Activated CD8-positive, alpha-beta memory T cell treated with anti-CD3 and anti-CD28 coated beads, Interleukin-2, amount 10 ng/mL, durations not matched to agents 7 days and 5 days (primary cell): Measurements from ENCODE around the gene ZNF324B. TPM values are rescaled to one million over a fixed set of nuclear protein-coding genes. Genes with fewer than 3 reads are reported as not detected.
"Not testable (repeated sequence)": the region's sequence is repeated elsewhere in the genome, so short reads cannot be mapped to it uniquely, and the experiment has no call there.

Experiments
- ATAC-seq: fragments of 150-1000 bp; cut with Tn5 transposase; one replicate; pipeline ENCODE4 v1.10.0; 2021; ENCODE audit warnings: moderate library complexity
- CTCF ChIA-PET: fragments of 350-600 bp; sonication (Branson Sonifier 250); formaldehyde crosslinking; loops from one replicate; lab custom pipeline; 2021; ENCODE audit warnings: antibody characterized with exemption; lab: Charles Lee
- DNase-seq: peaks from one replicate; pipeline ENCODE4 v3.0.0-alpha.2; 2020
- H3K27ac Mint-ChIP-seq: one replicate; pipeline ENCODE4 v1.8.0; 2021; ENCODE audit warnings: mild to moderate bottlenecking, mixed read lengths
- H3K27me3 Mint-ChIP-seq: one replicate; pipeline ENCODE4 v1.8.0; 2021; ENCODE audit warnings: mixed read lengths
- H3K36me3 Mint-ChIP-seq: one replicate; pipeline ENCODE4 v1.8.0; 2021; ENCODE audit warnings: mild to moderate bottlenecking, mixed read lengths
- H3K4me1 Mint-ChIP-seq: one replicate; pipeline ENCODE4 v1.8.0; 2021; ENCODE audit warnings: mixed read lengths
- H3K4me3 Mint-ChIP-seq: one replicate; pipeline ENCODE4 v1.8.0; 2021; ENCODE audit warnings: mild to moderate bottlenecking, moderate library complexity, mixed read lengths
- H3K9me3 Mint-ChIP-seq: one replicate; pipeline ENCODE4 v1.8.0; 2022; ENCODE audit warnings: low read depth, mixed read lengths
- total RNA-seq, 2 experiments: library from RNA; stranded (reverse); gene quantifications; one replicate each; pipeline ENCODE4 v1.2.3, GENCODE V29; 2021

ZNF324B gene
- total RNA-seq, 2 experiments from 2014 or later = 13.1 to 14.4 TPM

- H3K9me3 Mint-ChIP-seq = no peaks in the 10 kb centered on the region
- CTCF ChIA-PET = interaction anchor here (1.5 kb wide), 1 partner anchor 43 kb away, joined by 3 read pairs; the partner anchor contains the start of gene ZBTB45
Observed at GRCh38 chr19:58477130-58477529, 25.7 kb downstream of the ZNF324B start.

GRCh38 chr19:58477871-58478270 is 26.4 kb downstream of the ZNF324B start:
- ATAC-seq = no peak
- CTCF ChIA-PET = interaction anchor here (1.5 kb wide), 1 partner anchor 42 kb away, joined by 3 read pairs; the partner anchor contains the start of gene ZBTB45

More at GRCh38 chr19:58477130-58477529, 25.7 kb downstream of the ZNF324B start:
- H3K36me3 Mint-ChIP-seq = peaks cover 8% of the 10 kb centered on the region
- H3K27me3 Mint-ChIP-seq = no peaks in the 10 kb centered on the region
- peaks cover 32% of the 10 kb centered on the region for H3K4me1 Mint-ChIP-seq
- DNase-seq (no peak), ATAC-seq (no peak)
- H3K4me3 Mint-ChIP-seq = peak overlapping the region; percentile 82
- H3K27ac Mint-ChIP-seq = peak overlapping the region; percentile 96

GRCh38 chr19:58479303-58479702 is 27.9 kb downstream of the ZNF324B start:
- no peaks in the 10 kb centered on the region for H3K27me3 Mint-ChIP-seq
- CTCF ChIA-PET = interaction anchor here (2.0 kb wide), 1 partner anchor 9 kb away, joined by 5 read pairs; no protein-coding TSS in a partner anchor
- peak overlapping the region; percentile 2 for H3K27ac Mint-ChIP-seq

More at GRCh38 chr19:58477871-58478270, 26.4 kb downstream of the ZNF324B start:
- Mint-ChIP-seq H3K36me3 (peaks cover 4% of the 10 kb centered on the region), H3K4me3 (no peak overlapping the region), H3K27me3 (no peaks in the 10 kb centered on the region), H3K9me3 (no peaks in the 10 kb centered on the region), H3K4me1 (peaks cover 37% of the 10 kb centered on the region), H3K27ac (peak overlapping the region; percentile 96)
- no peak for DNase-seq

GRCh38 chr19:58479736-58480480 is 28.5 kb downstream of the ZNF324B start:
- Mint-ChIP-seq H3K4me3 (no peak overlapping the region), H3K27me3 (no peaks in the 10 kb centered on the region), H3K4me1 (peaks cover 29% of the 10 kb centered on the region), H3K27ac (no peak overlapping the region), H3K9me3 (no peaks in the 10 kb centered on the region), H3K36me3 (peaks cover 5% of the 10 kb centered on the region)
- no peak for ATAC-seq
- DNase-seq = no peak
- CTCF ChIA-PET = interaction anchor here (0.9 to 2.0 kb wide), 2 partner anchors 9 to 101 kb away, joined by 3 to 5 read pairs; no protein-coding TSS in a partner anchor

More at GRCh38 chr19:58479303-58479702, 27.9 kb downstream of the ZNF324B start:
- Mint-ChIP-seq H3K9me3 (no peaks in the 10 kb centered on the region), H3K36me3 (peaks cover 5% of the 10 kb centered on the region), H3K4me3 (no peak overlapping the region), H3K4me1 (peaks cover 34% of the 10 kb centered on the region)
- ATAC-seq = no peak
- no peak for DNase-seq

GRCh38 chr19:58480481-58480830 is 29.0 kb downstream of the ZNF324B start:
- no peaks in the 10 kb centered on the region for H3K27me3 Mint-ChIP-seq
- H3K27ac Mint-ChIP-seq = no peak overlapping the region
- H3K36me3 Mint-ChIP-seq = peaks cover 5% of the 10 kb centered on the region
- H3K4me1 Mint-ChIP-seq = peaks cover 23% of the 10 kb centered on the region
- CTCF ChIA-PET = interaction anchor here (0.9 to 2.0 kb wide), 2 partner anchors 8 to 101 kb away, joined by 3 to 5 read pairs; no protein-coding TSS in a partner anchor
- DNase-seq (no peak), ATAC-seq (no peak)
- H3K4me3 Mint-ChIP-seq = no peak overlapping the region
- H3K9me3 Mint-ChIP-seq = no peaks in the 10 kb centered on the region

GRCh38 chr19:58480831-58481230 is 29.4 kb downstream of the ZNF324B start:
- CTCF ChIA-PET = no interaction called here
- H3K27ac Mint-ChIP-seq = no peak overlapping the region
- no peaks in the 10 kb centered on the region for H3K27me3 Mint-ChIP-seq
- no peaks in the 10 kb centered on the region for H3K9me3 Mint-ChIP-seq
- DNase-seq (no peak), ATAC-seq (no peak)
- no peak overlapping the region for H3K4me3 Mint-ChIP-seq
- H3K36me3 Mint-ChIP-seq = peaks cover 5% of the 10 kb centered on the region
- peaks cover 22% of the 10 kb centered on the region for H3K4me1 Mint-ChIP-seq

GRCh38 chr19:58482372-58482771 is 30.9 kb downstream of the ZNF324B start:
- H3K27ac Mint-ChIP-seq = no peak overlapping the region
- H3K36me3 Mint-ChIP-seq = peaks cover 7% of the 10 kb centered on the region
- CTCF ChIA-PET = no interaction called here
- H3K27me3 Mint-ChIP-seq = no peaks in the 10 kb centered on the region
- H3K4me3 Mint-ChIP-seq = no peak overlapping the region
- peaks cover 15% of the 10 kb centered on the region for H3K4me1 Mint-ChIP-seq
- no peak for DNase-seq
- no peaks in the 10 kb centered on the region for H3K9me3 Mint-ChIP-seq
- ATAC-seq = no peak

- Mint-ChIP-seq H3K36me3 (peaks cover 7% of the 10 kb centered on the region), H3K9me3 (no peaks in the 10 kb centered on the region), H3K4me3 (no peak overlapping the region), H3K27ac (no peak overlapping the region), H3K27me3 (no peaks in the 10 kb centered on the region), H3K4me1 (peaks cover 12% of the 10 kb centered on the region)
- ATAC-seq (no peak), DNase-seq (no peak)
- CTCF ChIA-PET = interaction anchor here (1.0 to 1.3 kb wide), 3 partner anchors 15 to 36 kb away, joined by 3 to 4 read pairs (median 4); partner anchors contain the start of gene ZBTB45
Observed at GRCh38 chr19:58483776-58484175, 32.4 kb downstream of the ZNF324B start.

GRCh38 chr19:58484349-58484748 is 32.9 kb downstream of the ZNF324B start:
- H3K27me3 Mint-ChIP-seq, H3K36me3 Mint-ChIP-seq, H3K9me3 Mint-ChIP-seq, ATAC-seq, DNase-seq, H3K27ac Mint-ChIP-seq, H3K4me3 Mint-ChIP-seq: not testable (repeated sequence)
- H3K4me1 Mint-ChIP-seq = peaks cover 18% of the 10 kb centered on the region
- CTCF ChIA-PET = interaction anchor here (1.0 to 1.3 kb wide), 3 partner anchors 15 to 36 kb away, joined by 3 to 4 read pairs (median 4); partner anchors contain the start of gene ZBTB45

- Mint-ChIP-seq H3K27me3 (no peaks in the 10 kb centered on the region), H3K4me1 (peaks cover 20% of the 10 kb centered on the region), H3K4me3 (no peak overlapping the region), H3K27ac (peak overlapping the region; percentile 52), H3K9me3 (no peaks in the 10 kb centered on the region), H3K36me3 (peaks cover 11% of the 10 kb centered on the region)
- DNase-seq (no peak), ATAC-seq (no peak)
- CTCF ChIA-PET = interaction anchor here (3.4 kb wide), 1 partner anchor 28 kb away, joined by 21 read pairs; the partner anchor contains the start of gene ZBTB45
Observed at GRCh38 chr19:58491393-58491792, 40.0 kb downstream of the ZNF324B start.

GRCh38 chr19:58492265-58492664 is 40.8 kb downstream of the ZNF324B start:
- CTCF ChIA-PET = no interaction called here
- peaks cover 25% of the 10 kb centered on the region for H3K4me1 Mint-ChIP-seq
- DNase-seq (no peak), ATAC-seq (no peak)
- no peaks in the 10 kb centered on the region for H3K27me3 Mint-ChIP-seq
- H3K4me3 Mint-ChIP-seq = no peak overlapping the region
- H3K9me3 Mint-ChIP-seq = no peaks in the 10 kb centered on the region
- peaks cover 9% of the 10 kb centered on the region for H3K36me3 Mint-ChIP-seq
- H3K27ac Mint-ChIP-seq = no peak overlapping the region

- Mint-ChIP-seq H3K9me3 (no peaks in the 10 kb centered on the region), H3K27me3 (peaks cover 5% of the 10 kb centered on the region), H3K27ac (peak overlapping the region; percentile 88), H3K4me3 (peak overlapping the region; percentile 80), H3K36me3 (peaks cover 3% of the 10 kb centered on the region), H3K4me1 (peaks cover 33% of the 10 kb centered on the region)
- CTCF ChIA-PET = interaction anchor here (4.8 to 5.6 kb wide), 2 partner anchors 15 to 21 kb away, joined by 29 to 30 read pairs; partner anchors contain the start of gene ZBTB45
- ATAC-seq (no peak), DNase-seq (peak; percentile 41)
Observed at GRCh38 chr19:58497634-58498170, 46.3 kb downstream of the ZNF324B start.

GRCh38 chr19:58498316-58499020 is 47.0 kb downstream of the ZNF324B start:
- peak overlapping the region; percentile 80 for H3K4me3 Mint-ChIP-seq
- ATAC-seq (no peak), DNase-seq (peak; percentile 42)
- CTCF ChIA-PET = interaction anchor here (0.8 to 5.6 kb wide), 3 partner anchors 14 to 21 kb away, joined by 3 to 30 read pairs (median 29); partner anchors contain the start of gene ZBTB45
- peaks cover 33% of the 10 kb centered on the region for H3K4me1 Mint-ChIP-seq
- peak overlapping the region; percentile 88 for H3K27ac Mint-ChIP-seq
- H3K36me3 Mint-ChIP-seq = peaks cover 3% of the 10 kb centered on the region
- H3K9me3 Mint-ChIP-seq = no peaks in the 10 kb centered on the region
- H3K27me3 Mint-ChIP-seq = peaks cover 5% of the 10 kb centered on the region
